Measurements from ENCODE around the gene TTC21A. TPM values are rescaled to one million over a fixed set of nuclear protein-coding genes. Genes with fewer than 3 reads are reported as not detected.
"Not testable (repeated sequence)": the region's sequence is repeated elsewhere in the genome, so short reads cannot be mapped to it uniquely, and the experiment has no call there.

The TTC21A gene
- total RNA-seq, 1 experiment from 2014 or later = 9.5 TPM

- no peak for TF ChIP-seq CTCF (conservative IDR thresholded peaks at IDR 0.05)
- no peak for TF ChIP-seq EZH2 (IDR thresholded peaks at IDR 0.05; ENCODE audit: low read depth)
- Histone ChIP-seq H3K4me1 (replicated peaks; ENCODE audit: insufficient read depth) (peaks cover 23% of the 10 kb centered on the region), H3K27ac (no peak overlapping the region), H3K27me3 (ENCODE audit: insufficient read depth, low read depth) (no peaks in the 10 kb centered on the region), H3K36me3 (ENCODE audit: low read depth) (no peaks in the 10 kb centered on the region), H4K20me1 (ENCODE audit: insufficient read depth) (no peaks in the 10 kb centered on the region), H3K79me2 (ENCODE audit: low read depth) (no peaks in the 10 kb centered on the region), H3K4me2 (no peak overlapping the region), H3F3A (ENCODE audit: insufficient read depth, low read depth) (peaks cover 15% of the 10 kb centered on the region), H2AFZ (no peak overlapping the region), H3K4me3 (no peak overlapping the region), H3K9me2 (ENCODE audit: insufficient read depth) (no peaks in the 10 kb centered on the region), H3K9me3 (ENCODE audit: insufficient read depth, low read depth) (no peaks in the 10 kb centered on the region)
- BruUV-seq (replicated peaks) = no TSS peak
- intact Hi-C loops (cut with micrococcal nuclease; ENCODE audit: unreplicated experiment) = no loop called here
- no peak for DNase-seq
- POLR2A ChIA-PET (ENCODE audit: unreplicated experiment) = no interaction called here
- CTCF ChIA-PET = no interaction called here
These were observed 63.0 kb downstream of the TTC21A start for GRCh38 chr3:39170461-39170860.

GRCh38 chr3:39170877-39171276, 63.4 kb downstream of the TTC21A start:
- DNase-seq; CTCF ChIA-PET; H3K36me3 ChIP-seq (ENCODE audit: low read depth); H3K27me3 ChIP-seq (ENCODE audit: insufficient read depth, low read depth); H3K4me3 ChIP-seq; H4K20me1 ChIP-seq (ENCODE audit: insufficient read depth); H3K9me3 ChIP-seq (ENCODE audit: insufficient read depth, low read depth); BruUV-seq (replicated peaks); H3K79me2 ChIP-seq (ENCODE audit: low read depth); intact Hi-C loops (cut with micrococcal nuclease; ENCODE audit: unreplicated experiment); H2AFZ ChIP-seq; H3K9me2 ChIP-seq (ENCODE audit: insufficient read depth); H3K27ac ChIP-seq; H3K4me2 ChIP-seq: not testable (repeated sequence)
- POLR2A ChIA-PET (ENCODE audit: unreplicated experiment) = interaction anchor here (0.7 kb wide), 1 partner anchor 45 kb away, joined by 7 read pairs; no protein-coding TSS in a partner anchor
- Histone ChIP-seq H3F3A (ENCODE audit: insufficient read depth, low read depth) (peaks cover 11% of the 10 kb centered on the region), H3K4me1 (replicated peaks; ENCODE audit: insufficient read depth) (peaks cover 19% of the 10 kb centered on the region)

GRCh38 chr3:39171860-39172259, 64.4 kb downstream of the TTC21A start:
- H3K79me2 ChIP-seq (ENCODE audit: low read depth) = no peaks in the 10 kb centered on the region
- H3K4me2 ChIP-seq = no peak overlapping the region
- TF ChIP-seq EZH2 (IDR thresholded peaks at IDR 0.05; ENCODE audit: low read depth) (no peak), CTCF (conservative IDR thresholded peaks at IDR 0.05) (no peak)
- H3K36me3 ChIP-seq (ENCODE audit: low read depth) = no peaks in the 10 kb centered on the region
- no peak overlapping the region for H3K4me3 ChIP-seq
- CTCF ChIA-PET = no interaction called here
- H3F3A ChIP-seq (ENCODE audit: insufficient read depth, low read depth) = peaks cover 4% of the 10 kb centered on the region; the same call in 1 of the 2 replicates
- intact Hi-C loops (cut with micrococcal nuclease; ENCODE audit: unreplicated experiment) = no loop called here
- H2AFZ ChIP-seq = no peak overlapping the region
- H3K9me2 ChIP-seq (ENCODE audit: insufficient read depth) = no peaks in the 10 kb centered on the region
- no peak overlapping the region for H3K27ac ChIP-seq
- POLR2A ChIA-PET (ENCODE audit: unreplicated experiment) = no interaction called here
- H3K9me3 ChIP-seq (ENCODE audit: insufficient read depth, low read depth) = no peaks in the 10 kb centered on the region
- peaks cover 13% of the 10 kb centered on the region for H3K4me1 ChIP-seq (replicated peaks; ENCODE audit: insufficient read depth)
- DNase-seq = no peak
- no TSS peak for BruUV-seq (replicated peaks)
- no peaks in the 10 kb centered on the region for H4K20me1 ChIP-seq (ENCODE audit: insufficient read depth)
- no peaks in the 10 kb centered on the region for H3K27me3 ChIP-seq (ENCODE audit: insufficient read depth, low read depth)

Data from PC-9 (cell line).